ENCODE results near the gene VARS1. TPM values are rescaled to one million over a fixed set of nuclear protein-coding genes. Genes with fewer than 3 reads are reported as not detected.

Gene VARS1
- total RNA-seq, 1 donor from 2014 or later = 56.4 TPM

DNA sequence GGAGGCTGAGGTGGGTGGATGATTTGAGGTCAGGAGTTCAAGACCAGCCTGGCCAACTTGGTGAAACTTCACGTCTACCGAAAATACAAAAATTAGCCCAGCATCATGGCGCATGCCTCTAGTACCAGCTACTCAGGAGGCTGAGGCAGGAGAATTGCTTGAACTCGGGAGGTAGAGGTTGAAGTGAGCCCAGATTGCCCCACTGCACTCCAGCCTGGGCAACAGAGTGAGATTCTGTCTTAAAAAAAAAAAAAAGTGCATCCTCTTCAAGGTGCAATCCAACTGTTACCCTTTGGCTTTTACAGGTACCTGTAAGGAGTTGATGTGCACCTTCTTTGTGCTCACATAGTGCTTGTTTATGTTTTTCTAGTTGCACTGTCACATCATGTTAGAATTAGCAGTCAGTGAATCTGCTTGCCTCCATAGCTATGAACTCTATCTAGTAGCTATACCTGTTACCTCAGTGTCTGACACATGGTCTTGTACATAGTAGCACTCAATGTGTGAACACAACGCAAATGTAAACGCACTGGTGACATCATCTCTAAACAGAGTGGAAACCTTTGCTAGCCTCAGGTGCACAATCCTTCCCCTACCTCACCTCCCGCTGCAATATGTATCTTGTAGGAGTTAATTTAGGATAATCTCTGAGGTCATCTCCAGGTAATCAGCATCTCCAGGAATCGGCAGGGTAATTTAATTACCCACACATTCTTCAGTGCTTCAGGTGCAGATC, 46.1 kb downstream of the VARS1 start:
- no peak for DNase-seq (ENCODE audit: low read depth)

Other genes with a start within 250 kb of the VARS1 start
- gene ATP6V1G2, start 249.1 kb downstream of the VARS1 start, total RNA-seq = 4.8 and 8.5 TPM in 2 replicates
- gene NFKBIL1, start 248.1 kb downstream of the VARS1 start, total RNA-seq = 26.1 and 28.3 TPM in 2 replicates
- not detected in 2 replicates for gene LTA, start 223.5 kb downstream of the VARS1 start, total RNA-seq
- not detected in 2 replicates for gene TNF, start 220.2 kb downstream of the VARS1 start, total RNA-seq
- gene LTB, start 213.3 kb downstream of the VARS1 start, total RNA-seq = 0.40 TPM in 1 of 2 replicates, not detected in the other
- not detected in 2 replicates for gene LST1, start 209.5 kb downstream of the VARS1 start, total RNA-seq
- gene NCR3, start 202.7 kb downstream of the VARS1 start, total RNA-seq = not detected in 2 replicates
- gene AIF1, start 180.5 kb downstream of the VARS1 start, total RNA-seq = not detected in 2 replicates
- 77.2 and 85.9 TPM in 2 replicates for gene PRRC2A, start 175.0 kb downstream of the VARS1 start, total RNA-seq
- 271 and 307 TPM in 2 replicates for gene BAG6, start 143.1 kb downstream of the VARS1 start, total RNA-seq
- 2.9 and 4.2 TPM in 2 replicates for gene APOM, start 139.9 kb downstream of the VARS1 start, total RNA-seq
- gene C6orf47, start 135.0 kb downstream of the VARS1 start, total RNA-seq = 20.6 and 24.0 TPM in 2 replicates
- gene GPANK1, start 130.8 kb downstream of the VARS1 start, total RNA-seq = 8.6 and 12.9 TPM in 2 replicates
- 211 and 248 TPM in 2 replicates for gene CSNK2B, start 129.7 kb downstream of the VARS1 start, total RNA-seq
- 2.9 and 4.0 TPM in 2 replicates for gene LY6G5B, start 125.8 kb downstream of the VARS1 start, total RNA-seq
- 2.7 and 3.4 TPM in 2 replicates for gene LY6G5C, start 114.7 kb downstream of the VARS1 start, total RNA-seq
- gene ABHD16A, start 92.4 kb downstream of the VARS1 start, total RNA-seq = 58.9 and 66.0 TPM in 2 replicates
- gene LY6G6F, start 88.9 kb downstream of the VARS1 start, total RNA-seq = not detected in 2 replicates
- gene LY6G6D, start 80.4 kb downstream of the VARS1 start, total RNA-seq = not detected in 2 replicates
- not detected in 2 replicates for gene LY6G6C, start 74.0 kb downstream of the VARS1 start, total RNA-seq
- gene MPIG6B, start 72.4 kb downstream of the VARS1 start, total RNA-seq = not detected in 2 replicates
- 120 and 142 TPM in 2 replicates for gene DDAH2, start 66.5 kb downstream of the VARS1 start, total RNA-seq
- 257 and 425 TPM in 2 replicates for gene CLIC1, start 59.2 kb downstream of the VARS1 start, total RNA-seq
- 7.4 and 8.4 TPM in 2 replicates for gene MSH5, start 55.7 kb downstream of the VARS1 start, total RNA-seq
- 0.94 TPM in 1 of 2 replicates, not detected in the other for gene SAPCD1, start 33.1 kb downstream of the VARS1 start, total RNA-seq
- 1.3 TPM in 1 of 2 replicates, not detected in the other for gene VWA7, start 18.4 kb downstream of the VARS1 start, total RNA-seq
- gene LSM2, start 11.2 kb upstream of the VARS1 start, total RNA-seq = 28.7 and 38.8 TPM in 2 replicates
- 2.6 and 3.6 TPM in 2 replicates for gene HSPA1L, start 19.5 kb upstream of the VARS1 start, total RNA-seq
- 109 and 131 TPM in 2 replicates for gene HSPA1A, start 19.8 kb upstream of the VARS1 start, total RNA-seq
- gene HSPA1B, start 32.0 kb upstream of the VARS1 start, total RNA-seq = 86.3 and 98.7 TPM in 2 replicates
- gene NEU1, start 67.1 kb upstream of the VARS1 start, total RNA-seq = 128 and 187 TPM in 2 replicates
- 0.11 and 0.16 TPM in 2 replicates for gene SLC44A4, start 83.2 kb upstream of the VARS1 start, total RNA-seq
- 33.7 and 36.4 TPM in 2 replicates for gene EHMT2, start 101.9 kb upstream of the VARS1 start, total RNA-seq
- 2.7 and 3.3 TPM in 2 replicates for gene ZBTB12, start 106.3 kb upstream of the VARS1 start, total RNA-seq
- 7.0 and 7.5 TPM in 2 replicates for gene C2, start 132.0 kb upstream of the VARS1 start, total RNA-seq
- 1.8 and 6.6 TPM in 2 replicates for gene CFB, start 150.3 kb upstream of the VARS1 start, total RNA-seq
- gene NELFE, start 163.2 kb upstream of the VARS1 start, total RNA-seq = 86.4 and 87.1 TPM in 2 replicates
- 32.1 and 37.3 TPM in 2 replicates for gene SKIC2, start 163.4 kb upstream of the VARS1 start, total RNA-seq
- gene DXO, start 176.4 kb upstream of the VARS1 start, total RNA-seq = 28.7 and 32.3 TPM in 2 replicates
- gene C4A, start 186.3 kb upstream of the VARS1 start, total RNA-seq = 3.5 and 4.2 TPM in 2 replicates
- 3.0 and 6.7 TPM in 2 replicates for gene C4B, start 219.0 kb upstream of the VARS1 start, total RNA-seq
- not detected in 2 replicates for gene CYP21A2, start 242.7 kb upstream of the VARS1 start, total RNA-seq